Esophagus mucosa (tissue), 1 donor: ENCODE measurements around the gene PADI2. TPM values are rescaled to one million over a fixed set of nuclear protein-coding genes. Genes with fewer than 3 reads are reported as not detected.

Source experiments
- ATAC-seq: fragments of 200-7000 bp; cut with Tn5 transposase; one replicate; pipeline ENCODE4 v1.9.1; 2020
- total RNA-seq: library from RNA; stranded (reverse); gene quantifications from one replicate; pipeline ENCODE4 v1.2.4, GENCODE V29; 2023
- donor health status: DM: yes; HTN: yes; CAD: no.

Gene PADI2
- 0.92 TPM for total RNA-seq

- peak; percentile 89 for ATAC-seq
These were observed at the start of gene PADI2 for GRCh38 chr1:17119076-17119772. Gene PADI2 (minus strand): TSS chr1:17119451. CDS start chr1:17119371, 80 bp downstream.

GRCh38 chr1:17168091-17168876, 49.0 kb upstream of the PADI2 start:
- peak; percentile 85 for ATAC-seq

GRCh38 chr1:17167786-17168090, 48.5 kb upstream of the PADI2 start:
- ATAC-seq = no peak

GRCh38 chr1:17167041-17167785, 48.0 kb upstream of the PADI2 start:
- ATAC-seq = no peak

GRCh38 chr1:17165823-17166222, 46.6 kb upstream of the PADI2 start:
- ATAC-seq = no peak

GRCh38 chr1:17163789-17164666, 44.8 kb upstream of the PADI2 start:
- no peak for ATAC-seq

GRCh38 chr1:17163371-17163770, 44.1 kb upstream of the PADI2 start:
- ATAC-seq = no peak

- peak; percentile 70 for ATAC-seq
These were observed 43.7 kb upstream of the PADI2 start for GRCh38 chr1:17162941-17163340.

- no peak for ATAC-seq
These were observed 42.9 kb upstream of the PADI2 start for GRCh38 chr1:17161926-17162800.

- ATAC-seq = peak; percentile 40
These were observed 42.0 kb upstream of the PADI2 start for GRCh38 chr1:17161137-17161740.

- no peak for ATAC-seq
These were observed 39.7 kb upstream of the PADI2 start for GRCh38 chr1:17158961-17159360.

- no peak for ATAC-seq
These were observed 36.9 kb upstream of the PADI2 start for GRCh38 chr1:17156108-17156507.

- ATAC-seq = no peak
These were observed 36.1 kb upstream of the PADI2 start for GRCh38 chr1:17155257-17155920.

- ATAC-seq = peak; percentile 78
These were observed 30.5 kb upstream of the PADI2 start for GRCh38 chr1:17149771-17150170.

GRCh38 chr1:17148950-17149608, 29.8 kb upstream of the PADI2 start:
- peak; percentile 89 for ATAC-seq

- no peak for ATAC-seq
These were observed 26.4 kb upstream of the PADI2 start for GRCh38 chr1:17145648-17146047.

GRCh38 chr1:17143760-17144159, 24.5 kb upstream of the PADI2 start:
- ATAC-seq = no peak

- no peak for ATAC-seq
These were observed 22.4 kb upstream of the PADI2 start for GRCh38 chr1:17141441-17142197.

- peak; percentile 58 for ATAC-seq
These were observed 21.0 kb upstream of the PADI2 start for GRCh38 chr1:17140279-17140678.
